ENCODE data around the gene RTCA.
A peak's percentile ranks its signal among the peaks of the same experiment; 100 is the strongest.
"Not testable (repeated sequence)": the region's sequence is repeated elsewhere in the genome, so short reads cannot be mapped to it uniquely, and the experiment has no call there.

The RTCA gene

DNA sequence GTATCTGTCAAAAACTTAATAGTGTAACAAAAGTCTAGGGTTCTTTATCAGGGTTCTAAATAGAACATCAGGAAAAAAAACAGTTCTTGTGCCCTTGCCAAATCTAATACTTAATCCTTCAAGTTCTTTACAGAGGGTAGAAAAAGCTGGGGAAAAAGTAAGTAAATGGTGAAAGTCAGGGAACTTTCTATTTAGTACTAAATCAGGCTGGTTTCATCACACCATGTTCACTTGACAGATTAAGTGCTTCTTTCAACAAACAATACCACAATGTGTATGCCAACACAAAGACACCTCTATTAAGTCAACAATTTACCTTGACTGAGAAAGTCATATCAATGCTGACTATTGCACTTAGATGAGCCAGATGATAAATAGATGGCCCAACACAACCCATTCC is 26.1 kb upstream of the RTCA start:
- no peak overlapping the region for H3K9ac ChIP-seq (ENCODE audit: low read depth, low read length)
- peaks cover 35% of the 10 kb centered on the region for H3K36me3 ChIP-seq (ENCODE audit: insufficient read depth, low read depth, low read length)
- H3K4me1 ChIP-seq (ENCODE audit: insufficient read depth, low read length): no peaks in the 10 kb centered on the region; the same call in 1 of the 2 replicates
- no peaks in the 10 kb centered on the region for H3K27me3 ChIP-seq (ENCODE audit: insufficient read depth, low read length)
- no peaks in the 10 kb centered on the region for H3K9me3 ChIP-seq (ENCODE audit: insufficient read depth, low read depth, low read length)
- no peak overlapping the region for H3K4me3 ChIP-seq (ENCODE audit: low read length)
- H3K27ac ChIP-seq (ENCODE audit: low read length): no peak overlapping the region

DNA sequence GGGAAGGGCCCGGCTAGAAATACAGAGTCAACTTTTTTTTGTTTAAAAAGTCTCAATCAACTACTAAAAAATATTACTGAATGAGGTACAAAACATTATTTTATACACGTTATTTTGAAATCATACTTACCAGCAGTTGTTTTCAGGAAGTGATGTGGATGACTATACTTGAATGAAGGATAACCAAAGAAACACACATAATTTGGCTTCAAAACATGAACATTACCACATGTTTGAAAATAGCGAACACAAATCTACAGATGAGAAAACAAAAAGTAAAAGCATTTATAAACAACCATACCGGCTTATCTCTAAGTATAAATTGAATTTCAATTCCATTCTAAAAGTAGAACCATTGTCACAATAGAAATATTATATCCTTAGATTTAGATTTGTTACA is 25.4 kb upstream of the RTCA start:
- Histone ChIP-seq H3K27ac (ENCODE audit: low read length) (no peak overlapping the region), H3K4me1 (ENCODE audit: insufficient read depth, low read length) (no peaks in the 10 kb centered on the region; the same call in 1 of the 2 replicates), H3K27me3 (ENCODE audit: insufficient read depth, low read length) (no peaks in the 10 kb centered on the region), H3K9me3 (ENCODE audit: insufficient read depth, low read depth, low read length) (no peaks in the 10 kb centered on the region), H3K36me3 (ENCODE audit: insufficient read depth, low read depth, low read length) (peaks cover 33% of the 10 kb centered on the region), H3K4me3 (ENCODE audit: low read length) (no peak overlapping the region), H3K9ac (ENCODE audit: low read depth, low read length) (no peak overlapping the region)

DNA sequence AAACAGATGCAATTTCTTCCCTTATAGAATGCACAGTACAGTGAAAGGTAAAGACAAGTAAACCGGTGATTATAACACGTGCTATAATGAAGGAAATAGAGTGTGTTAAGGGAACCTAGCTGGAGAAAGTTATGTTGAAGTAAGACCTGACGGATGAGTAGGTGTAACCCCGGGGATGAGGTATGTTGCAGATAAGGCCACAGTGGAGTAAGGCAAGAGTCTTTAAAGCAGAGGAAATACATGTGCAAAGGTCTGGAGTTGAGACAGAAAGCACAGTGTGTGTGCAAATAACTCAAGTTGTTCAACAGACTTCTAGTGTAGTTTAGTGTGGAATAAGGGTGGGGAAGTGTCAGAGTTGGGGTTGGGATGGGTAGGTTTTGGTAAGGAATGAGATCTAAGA is 19.3 kb upstream of the RTCA start:
- Histone ChIP-seq H3K9ac (ENCODE audit: low read depth, low read length) (no peak overlapping the region; the same call in 1 of the 2 replicates), H3K9me3 (ENCODE audit: insufficient read depth, low read depth, low read length) (no peaks in the 10 kb centered on the region), H3K4me3 (ENCODE audit: low read length) (no peak overlapping the region), H3K4me1 (ENCODE audit: insufficient read depth, low read length) (peaks cover 12% of the 10 kb centered on the region), H3K36me3 (ENCODE audit: insufficient read depth, low read depth, low read length) (peaks cover 5% of the 10 kb centered on the region; the same call in 1 of the 2 replicates), H3K27me3 (ENCODE audit: insufficient read depth, low read length) (no peaks in the 10 kb centered on the region), H3K27ac (ENCODE audit: low read length) (no peak overlapping the region)

GRCh38 chr1:100249155-100249536 is 16.9 kb upstream of the RTCA start:
- no peaks in the 10 kb centered on the region for H3K27me3 ChIP-seq (ENCODE audit: insufficient read depth, low read length)
- H3K4me1 ChIP-seq (ENCODE audit: insufficient read depth, low read length): peaks cover 12% of the 10 kb centered on the region; the same call in 1 of the 2 replicates
- H3K9me3 ChIP-seq (ENCODE audit: insufficient read depth, low read depth, low read length): no peaks in the 10 kb centered on the region
- peak overlapping the region; percentile 93 for H3K4me3 ChIP-seq (ENCODE audit: low read length)
- H3K36me3 ChIP-seq (ENCODE audit: insufficient read depth, low read depth, low read length): peaks cover 5% of the 10 kb centered on the region; the same call in 1 of the 2 replicates
- peak overlapping the region; percentile 87 for H3K27ac ChIP-seq (ENCODE audit: low read length)
- H3K9ac ChIP-seq (ENCODE audit: low read depth, low read length): peak overlapping the region; percentile 96

DNA sequence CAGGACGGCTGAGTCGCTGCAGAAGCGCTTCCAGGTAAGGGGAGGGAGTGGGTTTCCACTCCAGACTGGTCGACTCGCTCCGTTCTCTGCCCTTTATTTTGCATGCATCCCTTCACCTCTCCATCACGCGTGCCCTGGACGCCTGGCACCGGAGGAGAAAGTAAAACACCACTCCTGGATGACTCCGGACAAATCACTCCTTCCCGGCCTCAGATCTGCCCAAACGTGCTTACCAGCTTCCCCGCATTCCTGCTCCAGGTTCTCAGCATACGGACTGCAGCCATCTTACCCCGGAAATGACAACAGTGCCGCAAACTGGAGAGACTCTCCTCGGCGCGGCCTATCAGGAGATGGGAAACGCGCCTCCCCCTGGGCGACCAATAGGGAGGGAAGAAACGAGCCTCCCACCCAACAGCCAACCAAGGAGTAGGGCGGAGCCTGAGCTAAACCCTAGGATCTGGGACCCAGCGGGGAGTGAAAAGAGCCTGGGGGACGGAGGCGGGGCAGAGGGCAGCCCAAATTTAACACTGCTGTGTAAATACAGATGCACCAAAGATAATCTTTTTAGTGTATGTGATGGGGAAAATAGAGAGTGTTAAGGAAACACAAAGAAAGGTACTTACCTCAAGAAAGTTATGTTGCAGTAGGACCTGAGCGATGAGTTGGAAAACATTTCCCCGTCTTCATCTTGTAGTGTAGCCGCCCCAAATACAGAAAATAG is 16.3 kb upstream of the RTCA start, which contains the start of gene DBT:
DBT (minus strand) TSS at position 298 of the 721 bp plus-strand sequence; CDS start at position 284, 14 bp downstream.
- Histone ChIP-seq H3K9ac (ENCODE audit: low read depth, low read length) (peak within 1 kb of the TSS; percentile 96), H3K27ac (ENCODE audit: low read length) (peak within 1 kb of the TSS; percentile 87), H3K27me3 (ENCODE audit: insufficient read depth, low read length) (no peaks in the 10 kb centered on the region), H3K9me3 (ENCODE audit: insufficient read depth, low read depth, low read length) (no peaks in the 10 kb centered on the region), H3K36me3 (ENCODE audit: insufficient read depth, low read depth, low read length) (peaks cover 5% of the 10 kb centered on the region; the same call in 1 of the 2 replicates), H3K4me1 (ENCODE audit: insufficient read depth, low read length) (peaks cover 12% of the 10 kb centered on the region; the same call in 1 of the 2 replicates), H3K4me3 (ENCODE audit: low read length) (peak within 1 kb of the TSS; percentile 93)

- no peaks in the 10 kb centered on the region for H3K9me3 ChIP-seq (ENCODE audit: insufficient read depth, low read depth, low read length)
- peaks cover 12% of the 10 kb centered on the region; the same call in 1 of the 2 replicates for H3K4me1 ChIP-seq (ENCODE audit: insufficient read depth, low read length)
- peak overlapping the region; percentile 93 for H3K4me3 ChIP-seq (ENCODE audit: low read length)
- H3K9ac ChIP-seq (ENCODE audit: low read depth, low read length): peak overlapping the region; percentile 55; the same call in 1 of the 2 replicates
- peaks cover 5% of the 10 kb centered on the region; the same call in 1 of the 2 replicates for H3K36me3 ChIP-seq (ENCODE audit: insufficient read depth, low read depth, low read length)
- H3K27me3 ChIP-seq (ENCODE audit: insufficient read depth, low read length): no peaks in the 10 kb centered on the region
- peak overlapping the region; percentile 65 for H3K27ac ChIP-seq (ENCODE audit: low read length)
Measured at GRCh38 chr1:100250264-100250663, 15.8 kb upstream of the RTCA start.

GRCh38 chr1:100250807-100251206 is 15.2 kb upstream of the RTCA start:
- H3K9ac ChIP-seq (ENCODE audit: low read depth, low read length): no peak overlapping the region
- no peak overlapping the region for H3K4me3 ChIP-seq (ENCODE audit: low read length)
- peaks cover 5% of the 10 kb centered on the region; the same call in 1 of the 2 replicates for H3K36me3 ChIP-seq (ENCODE audit: insufficient read depth, low read depth, low read length)
- peaks cover 12% of the 10 kb centered on the region; the same call in 1 of the 2 replicates for H3K4me1 ChIP-seq (ENCODE audit: insufficient read depth, low read length)
- H3K27ac ChIP-seq (ENCODE audit: low read length): peak overlapping the region; percentile 20
- H3K9me3 ChIP-seq (ENCODE audit: insufficient read depth, low read depth, low read length): no peaks in the 10 kb centered on the region
- H3K27me3 ChIP-seq (ENCODE audit: insufficient read depth, low read length): no peaks in the 10 kb centered on the region

GRCh38 chr1:100252901-100253300 is 13.1 kb upstream of the RTCA start:
- Histone ChIP-seq H3K4me3 (ENCODE audit: low read length) (no peak overlapping the region), H3K27ac (ENCODE audit: low read length) (no peak overlapping the region), H3K27me3 (ENCODE audit: insufficient read depth, low read length) (no peaks in the 10 kb centered on the region), H3K9me3 (ENCODE audit: insufficient read depth, low read depth, low read length) (no peaks in the 10 kb centered on the region), H3K9ac (ENCODE audit: low read depth, low read length) (no peak overlapping the region), H3K36me3 (ENCODE audit: insufficient read depth, low read depth, low read length) (no peaks in the 10 kb centered on the region), H3K4me1 (ENCODE audit: insufficient read depth, low read length) (peaks cover 12% of the 10 kb centered on the region; the same call in 1 of the 2 replicates)

- no peak overlapping the region for H3K9ac ChIP-seq (ENCODE audit: low read depth, low read length)
- H3K27me3 ChIP-seq (ENCODE audit: insufficient read depth, low read length): no peaks in the 10 kb centered on the region
- H3K9me3 ChIP-seq (ENCODE audit: insufficient read depth, low read depth, low read length): no peaks in the 10 kb centered on the region
- peaks cover 10% of the 10 kb centered on the region; the same call in 1 of the 2 replicates for H3K4me1 ChIP-seq (ENCODE audit: insufficient read depth, low read length)
- H3K4me3 ChIP-seq (ENCODE audit: low read length): no peak overlapping the region
- H3K27ac ChIP-seq (ENCODE audit: low read length): no peak overlapping the region
- no peaks in the 10 kb centered on the region for H3K36me3 ChIP-seq (ENCODE audit: insufficient read depth, low read depth, low read length)
Measured at GRCh38 chr1:100253552-100253951, 12.5 kb upstream of the RTCA start.

- not testable (repeated sequence) for H3K27me3 ChIP-seq (ENCODE audit: insufficient read depth, low read length); H3K4me1 ChIP-seq (ENCODE audit: insufficient read depth, low read length); H3K9me3 ChIP-seq (ENCODE audit: insufficient read depth, low read depth, low read length); H3K36me3 ChIP-seq (ENCODE audit: insufficient read depth, low read depth, low read length); H3K9ac ChIP-seq (ENCODE audit: low read depth, low read length); H3K27ac ChIP-seq (ENCODE audit: low read length); H3K4me3 ChIP-seq (ENCODE audit: low read length)
Measured at GRCh38 chr1:100256273-100256672, 9.7 kb upstream of the RTCA start.

- not testable (repeated sequence) for H3K27me3 ChIP-seq (ENCODE audit: insufficient read depth, low read length); H3K36me3 ChIP-seq (ENCODE audit: insufficient read depth, low read depth, low read length)
Measured at GRCh38 chr1:100258427-100258826, 7.6 kb upstream of the RTCA start.

GRCh38 chr1:100261686-100262085 is 4.3 kb upstream of the RTCA start:
- no peak overlapping the region for H3K9ac ChIP-seq (ENCODE audit: low read depth, low read length)
- H3K4me1 ChIP-seq (ENCODE audit: insufficient read depth, low read length): 0 out of 2 replicates have a peak, but pooled peaks cover 3% of the 10 kb centered on the region
- H3K9me3 ChIP-seq (ENCODE audit: insufficient read depth, low read depth, low read length): no peaks in the 10 kb centered on the region; the same call in 1 of the 2 replicates
- H3K36me3 ChIP-seq (ENCODE audit: insufficient read depth, low read depth, low read length): no peaks in the 10 kb centered on the region; the same call in 1 of the 2 replicates
- H3K27ac ChIP-seq (ENCODE audit: low read length): no peak overlapping the region
- no peak overlapping the region for H3K4me3 ChIP-seq (ENCODE audit: low read length)
- no peaks in the 10 kb centered on the region for H3K27me3 ChIP-seq (ENCODE audit: insufficient read depth, low read length)

More at GRCh38 chr1:100258427-100258826, 7.6 kb upstream of the RTCA start:
- not testable (repeated sequence) for H3K9ac ChIP-seq (ENCODE audit: low read depth, low read length); H3K4me1 ChIP-seq (ENCODE audit: insufficient read depth, low read length); H3K9me3 ChIP-seq (ENCODE audit: insufficient read depth, low read depth, low read length); H3K27ac ChIP-seq (ENCODE audit: low read length); H3K4me3 ChIP-seq (ENCODE audit: low read length)
